ENCODE results near the gene PTPRE. TPM values are rescaled to one million over a fixed set of nuclear protein-coding genes. Genes with fewer than 3 reads are reported as not detected.

The PTPRE gene
- total and polyA plus RNA-seq, 4 donors: 1.5 to 12.5 (median 3.7) TPM

GRCh38 chr10:128031216-128031615 is 124.3 kb downstream of the PTPRE start:
- Histone ChIP-seq H3K27ac (ENCODE audit: low read depth in 1 of 2, low read length in 2 of 2) (no peak overlapping the region), H3K4me3 (ENCODE audit: low read depth in 1 of 3, low read length in 3 of 3) (no peak overlapping the region), H3K27me3 (ENCODE audit: control insufficient read depth in 4 of 4, insufficient read depth in 4 of 4, low read length in 3 of 4) (no peaks in the 10 kb centered on the region), H3K9ac (ENCODE audit: low read depth in 1 of 2, low read length in 2 of 2) (no peak overlapping the region), H3K36me3 (ENCODE audit: control insufficient read depth in 4 of 4, insufficient read depth in 3 of 4, low read depth in 1 of 4, low read length in 3 of 4) (no peaks in the 10 kb centered on the region), H3K9me3 (ENCODE audit: control insufficient read depth in 4 of 4, low read length in 3 of 4) (no peaks in the 10 kb centered on the region), H3K4me1 (ENCODE audit: control insufficient read depth in 4 of 4, insufficient read depth in 4 of 4, low read length in 3 of 4) (no peaks in the 10 kb centered on the region)
- DNase-seq (ENCODE audit: low spot score): no peak
- WGBS: 79% methylated on average over 9 of the region's 9 CpGs
- no peak for TF ChIP-seq CTCF (IDR thresholded peaks at IDR 0.05; ENCODE audit: low read depth, low read length, missing input control)
- TF ChIP-seq FOXA2 (IDR thresholded peaks at IDR 0.05): no peak

GRCh38 chr10:128032466-128032865 is 125.6 kb downstream of the PTPRE start:
- H3K9ac ChIP-seq (ENCODE audit: low read depth in 1 of 2, low read length in 2 of 2): no peak overlapping the region
- H3K27me3 ChIP-seq (ENCODE audit: control insufficient read depth in 4 of 4, insufficient read depth in 4 of 4, low read length in 3 of 4): no peaks in the 10 kb centered on the region
- DNase-seq (ENCODE audit: low spot score): no peak
- no peak overlapping the region for H3K27ac ChIP-seq (ENCODE audit: low read depth in 1 of 2, low read length in 2 of 2)
- peaks cover 0 to 3% (median 1%) of the 10 kb centered on the region in 4 donors for H3K4me1 ChIP-seq (ENCODE audit: control insufficient read depth in 4 of 4, insufficient read depth in 4 of 4, low read length in 3 of 4)
- 89% methylated on average over 5 of the region's 5 CpGs for WGBS
- no peak for TF ChIP-seq SP1 (IDR thresholded peaks at IDR 0.05)
- TF ChIP-seq, protein P1, sequence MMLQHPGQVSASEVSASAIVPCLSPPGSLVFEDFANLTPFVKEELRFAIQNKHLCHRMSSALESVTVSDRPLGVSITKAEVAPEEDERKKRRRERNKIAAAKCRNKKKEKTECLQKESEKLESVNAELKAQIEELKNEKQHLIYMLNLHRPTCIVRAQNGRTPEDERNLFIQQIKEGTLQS (IDR thresholded peaks at IDR 0.05): no peak
- no peak for TF ChIP-seq HNF4G (IDR thresholded peaks at IDR 0.05)
- no peak for TF ChIP-seq NR2F2 (IDR thresholded peaks at IDR 0.05)
- TF ChIP-seq RXRA (IDR thresholded peaks at IDR 0.05): no peak
- TF ChIP-seq HNF4A (conservative IDR thresholded peaks at IDR 0.05): no peak
- TF ChIP-seq FOXA2 (IDR thresholded peaks at IDR 0.05): no peak
- TF ChIP-seq YY1 (IDR thresholded peaks at IDR 0.05): no peak
- no peak for TF ChIP-seq TAF1 (conservative IDR thresholded peaks at IDR 0.05)
- TF ChIP-seq EGR1 (IDR thresholded peaks at IDR 0.05; ENCODE audit: low read depth in 2 of 2): no peak
- TF ChIP-seq CTCF (IDR thresholded peaks at IDR 0.05; ENCODE audit: low read depth, low read length, missing input control): no peak
- H3K9me3 ChIP-seq (ENCODE audit: control insufficient read depth in 4 of 4, low read length in 3 of 4): no peaks in the 10 kb centered on the region
- H3K4me3 ChIP-seq (ENCODE audit: low read depth in 1 of 3, low read length in 3 of 3): no peak overlapping the region
- no peaks in the 10 kb centered on the region for H3K36me3 ChIP-seq (ENCODE audit: control insufficient read depth in 4 of 4, insufficient read depth in 3 of 4, low read depth in 1 of 4, low read length in 3 of 4)

GRCh38 chr10:128035557-128035973 is 128.7 kb downstream of the PTPRE start:
- Histone ChIP-seq H3K4me3 (ENCODE audit: low read depth in 1 of 3, low read length in 3 of 3) (no peak overlapping the region), H3K27me3 (ENCODE audit: control insufficient read depth in 4 of 4, insufficient read depth in 4 of 4, low read length in 3 of 4) (no peaks in the 10 kb centered on the region), H3K36me3 (ENCODE audit: control insufficient read depth in 4 of 4, insufficient read depth in 3 of 4, low read depth in 1 of 4, low read length in 3 of 4) (no peaks in the 10 kb centered on the region), H3K4me1 (ENCODE audit: control insufficient read depth in 4 of 4, insufficient read depth in 4 of 4, low read length in 3 of 4) (peaks cover 0 to 3% (median 1%) of the 10 kb centered on the region in 4 donors), H3K9ac (ENCODE audit: low read depth in 1 of 2, low read length in 2 of 2) (no peak overlapping the region), H3K9me3 (ENCODE audit: control insufficient read depth in 4 of 4, low read length in 3 of 4) (no peaks in the 10 kb centered on the region), H3K27ac (ENCODE audit: low read depth in 1 of 2, low read length in 2 of 2) (no peak overlapping the region)
- TF ChIP-seq RAD21 (IDR thresholded peaks at IDR 0.05) (peak; percentile 60 to 74), FOXA1 (IDR thresholded peaks at IDR 0.05) (no peak), CTCF (IDR thresholded peaks at IDR 0.05; ENCODE audit: low read depth, low read length, missing input control) (peak; percentile 67), FOXA2 (IDR thresholded peaks at IDR 0.05) (no peak)
- peak; percentile 56 for DNase-seq (ENCODE audit: low spot score)
- WGBS: 54% methylated on average over 5 of the region's 5 CpGs

Measured in liver (tissue), 9 donors.